H1 (cell line): Measurements from ENCODE around the gene ITGA11. TPM values are rescaled to one million over a fixed set of nuclear protein-coding genes. Genes with fewer than 3 reads are reported as not detected.

Experiments used
- CTCF ChIA-PET: fragments of 300-600 bp; sonication (Branson Sonifier 250); formaldehyde crosslinking; loops from one replicate; lab custom pipeline; 2021; ENCODE audit not compliant: partially characterized antibody; lab: Charles Lee
- POLR2A ChIA-PET: fragments of 300-600 bp; sonication (Branson Sonifier 250); formaldehyde crosslinking; loops from one replicate; lab custom pipeline; 2021; ENCODE audit warnings: inconsistent platforms; ENCODE audit not compliant: partially characterized antibody; lab: Charles Lee
- DNase-seq, 2 experiments: peaks; one replicate each; pipeline versions ENCODE4 v3.0.0 to v3.0.0-alpha.2; 2010 to 2022; ENCODE audit warnings: low spot score in 2 of 2, low read depth in 1 of 2, mixed read lengths in 1 of 2
- FAIRE-seq: peaks from 2 replicates; lab custom pipeline; 2011; peaks lifted over from hg19 to GRCh38; lab: Jason Lieb, UNC
- H2AFZ ChIP-seq: 2 replicates; pipeline ENCODE4 v1.8.1; 2012; ENCODE audit warnings: low read length, inconsistent platforms
- H2AK5ac ChIP-seq: 2 replicates; pipeline ENCODE4 v1.6.1; 2013; ENCODE audit warnings: low read depth, low read length
- H2BK120ac ChIP-seq: replicated peaks from 2 replicates; pipeline ENCODE3; 2013; ENCODE audit warnings: low read depth, low read length, inconsistent platforms
- H2BK12ac ChIP-seq: 2 replicates; pipeline ENCODE4 v1.6.1; 2013; ENCODE audit warnings: low read depth, low read length
- H2BK15ac ChIP-seq: 2 replicates; pipeline ENCODE4 v1.6.1; 2013; ENCODE audit warnings: low read length
- H2BK20ac ChIP-seq: 2 replicates; pipeline ENCODE4 v1.6.1; 2013; ENCODE audit warnings: low read length
- H2BK5ac ChIP-seq: 2 replicates; pipeline ENCODE4 v1.6.1; 2013; ENCODE audit warnings: low read depth, low read length
- H3K14ac ChIP-seq: 2 replicates; pipeline ENCODE4 v1.6.1; 2013; ENCODE audit warnings: inconsistent platforms; ENCODE audit not compliant: insufficient read length
- H3K18ac ChIP-seq: 2 replicates; pipeline ENCODE4 v1.6.1; 2013; ENCODE audit warnings: low read length; ENCODE audit errors: extremely low read depth
- H3K23ac ChIP-seq: 2 replicates; pipeline ENCODE4 v1.6.1; 2013; ENCODE audit warnings: inconsistent platforms; ENCODE audit not compliant: insufficient read length
- H3K23me2 ChIP-seq: 2 replicates; pipeline ENCODE4 v1.6.1; 2013; ENCODE audit warnings: low read depth, low read length
- H3K27ac ChIP-seq: 2 replicates; pipeline ENCODE4 v1.6.1; 2011; ENCODE audit warnings: low read depth, low read length, inconsistent platforms
- H3K27me3 ChIP-seq, 4 experiments: replicated peaks in 1 of 4; 1 replicate in 1 of 4; 2 replicates in 3 of 4; pipeline versions ENCODE4 v1.6.1 to v1.8.1; 2011 to 2013; ENCODE audit warnings: low read length in 3 of 4, mild to moderate bottlenecking in 3 of 4, inconsistent platforms in 2 of 4, mixed read lengths in 2 of 4, moderate library complexity in 1 of 4; ENCODE audit not compliant: control insufficient read depth in 3 of 4, insufficient read depth in 3 of 4; ENCODE audit errors: extremely low read depth in 1 of 4
- H3K36me3 ChIP-seq, 4 experiments: 2 replicates each; pipeline versions ENCODE4 v1.6.1 to v1.8.1; 2011 to 2013; ENCODE audit warnings: mild to moderate bottlenecking in 4 of 4, low read length in 3 of 4, moderate library complexity in 2 of 4, control low read depth in 1 of 4, inconsistent platforms in 1 of 4; ENCODE audit not compliant: insufficient read depth in 4 of 4, control insufficient read depth in 2 of 4
- H3K4ac ChIP-seq: replicated peaks from 2 replicates; pipeline ENCODE3; 2013; ENCODE audit warnings: low read length, low read depth, mixed read lengths, inconsistent platforms; ENCODE audit not compliant: insufficient read length
- H3K4me1 ChIP-seq, 4 experiments: replicated peaks in 1 of 4; 1 replicate in 1 of 4; 2 replicates in 3 of 4; pipeline versions ENCODE4 v1.6.1 to v1.8.1; 2011 to 2013; ENCODE audit warnings: low read length in 3 of 4, inconsistent platforms in 2 of 4, mixed read lengths in 1 of 4; ENCODE audit not compliant: insufficient read depth in 4 of 4, control insufficient read depth in 3 of 4
- H3K4me2 ChIP-seq, 2 experiments: 2 replicates each; pipeline versions ENCODE4 v1.6.1 to v1.8.1; 2011 to 2013; ENCODE audit warnings: low read depth in 2 of 2, low read length in 2 of 2, control low read depth in 1 of 2, inconsistent platforms in 1 of 2, mild to moderate bottlenecking in 1 of 2; ENCODE audit not compliant: insufficient read depth in 1 of 2
- H3K4me3 ChIP-seq, 4 experiments: fragments of 200-600, 300-600 bp in 1 of 4; sonication (generic), shearing (Covaris generic), sonication (Bioruptor Twin) in 1 of 4; 2 replicates each; pipeline versions ENCODE4 v1.5.1 to v1.8.1; 2011 to 2016; ENCODE audit warnings: low read length in 4 of 4, low read depth in 3 of 4, control low read depth in 2 of 4, inconsistent platforms in 2 of 4, mild to moderate bottlenecking in 2 of 4, mixed read lengths in 1 of 4, moderate library complexity in 1 of 4; ENCODE audit not compliant: insufficient read depth in 2 of 4; ENCODE audit errors: extremely low read depth in 1 of 4
- H3K56ac ChIP-seq: replicated peaks from 2 replicates; pipeline ENCODE3; 2013; ENCODE audit warnings: low read depth, mild to moderate bottlenecking, mixed read lengths, low read length, inconsistent platforms; ENCODE audit not compliant: insufficient read length
- H3K79me1 ChIP-seq: 2 replicates; pipeline ENCODE4 v1.6.1; 2013; ENCODE audit warnings: low read depth, low read length, control low read depth
- H3K79me2 ChIP-seq, 2 experiments: 2 replicates each; pipeline versions ENCODE4 v1.6.1 to v1.8.1; 2012 to 2013; ENCODE audit warnings: low read length in 2 of 2, mild to moderate bottlenecking in 2 of 2, inconsistent platforms in 1 of 2; ENCODE audit not compliant: insufficient read depth in 2 of 2, control insufficient read depth in 1 of 2
- H3K9ac ChIP-seq, 4 experiments: replicated peaks in 1 of 4; 1 replicate in 1 of 4; 2 replicates in 3 of 4; pipeline versions ENCODE4 v1.6.1 to v1.8.1; 2011 to 2013; ENCODE audit warnings: low read depth in 3 of 4, low read length in 3 of 4, control low read depth in 2 of 4, mild to moderate bottlenecking in 2 of 4, moderate library complexity in 2 of 4, inconsistent platforms in 1 of 4; ENCODE audit errors: extremely low read depth in 1 of 4
- H3K9me3 ChIP-seq, 2 experiments: 2 replicates each; pipeline versions ENCODE4 v1.6.1 to v1.8.1; 2012 to 2013; ENCODE audit warnings: mild to moderate bottlenecking in 2 of 2, moderate library complexity in 2 of 2, control low read depth in 1 of 2, inconsistent platforms in 1 of 2, low read depth in 1 of 2, low read length in 1 of 2, mixed read lengths in 1 of 2; ENCODE audit not compliant: insufficient read depth in 2 of 2
- H4K20me1 ChIP-seq, 2 experiments: replicated peaks in 1 of 2; 2 replicates each; pipeline versions ENCODE3 to v1.8.1; 2011 to 2013; ENCODE audit warnings: inconsistent platforms in 2 of 2, low read length in 2 of 2, mild to moderate bottlenecking in 1 of 2; ENCODE audit not compliant: insufficient read depth in 2 of 2, control insufficient read depth in 1 of 2
- H4K5ac ChIP-seq: 2 replicates; pipeline ENCODE4 v1.6.1; 2013; ENCODE audit warnings: low read length, low read depth, mixed read lengths, inconsistent platforms; ENCODE audit not compliant: insufficient read length
- H4K8ac ChIP-seq: 2 replicates; pipeline ENCODE4 v1.8.0; 2013; ENCODE audit warnings: mild to moderate bottlenecking, moderate library complexity, low read length, inconsistent platforms; ENCODE audit not compliant: insufficient read depth; ENCODE audit errors: extremely low read depth
- H4K91ac ChIP-seq: replicated peaks from 2 replicates; pipeline ENCODE3; 2013; ENCODE audit warnings: low read length, mixed read lengths, inconsistent platforms; ENCODE audit not compliant: insufficient read length
- ASH2L ChIP-seq: fragments of 200-600, 300-600 bp; sonication (generic); IDR thresholded peaks from one replicate; pipeline ENCODE4 v1.7.1; 2017; ENCODE audit warnings: low read length
- CBX5 ChIP-seq: fragments of 300-800, 300-1000 bp; sonication (generic); IDR thresholded peaks from 2 replicates; pipeline ENCODE4 v1.7.1; 2016; ENCODE audit warnings: antibody characterized with exemption, low read length, low read depth
- CHD1 ChIP-seq: IDR thresholded peaks from 2 replicates; pipeline ENCODE4 v1.6.1; 2012; ENCODE audit warnings: low read depth, low read length, improper control_type of control experiment
- CHD2 ChIP-seq: IDR thresholded peaks from 2 replicates; pipeline ENCODE4 v1.6.1; 2012; ENCODE audit warnings: low read length, improper control_type of control experiment
- EP300 ChIP-seq, 2 experiments: IDR thresholded peaks; 1 replicate in 1 of 2; 2 replicates in 1 of 2; pipeline ENCODE4 v1.6.1; 2011 to 2012; ENCODE audit warnings: low read depth in 2 of 2, low read length in 2 of 2, mild to moderate bottlenecking in 2 of 2, borderline replicate concordance in 1 of 2, inconsistent platforms in 1 of 2, moderate library complexity in 1 of 2
- FOSL1 ChIP-seq: IDR thresholded peaks from 2 replicates; pipeline ENCODE4 v1.6.1; 2011; ENCODE audit warnings: mild to moderate bottlenecking, low read depth, low read length, moderate library complexity; ENCODE audit not compliant: insufficient read depth
- GTF2F1 ChIP-seq: IDR thresholded peaks from 2 replicates; pipeline ENCODE4 v1.6.1; 2012; ENCODE audit warnings: low read depth, low read length, improper control_type of control experiment, borderline replicate concordance
- KDM1A ChIP-seq: fragments of 200-600, 300-600 bp; sonication (generic); IDR thresholded peaks from 2 replicates; pipeline ENCODE4 v1.7.1; 2016; ENCODE audit warnings: mild to moderate bottlenecking, low read length, borderline replicate concordance
- KDM5A ChIP-seq: fragments of 200-600 bp; IDR thresholded peaks from 2 replicates; pipeline ENCODE4 v1.7.1; 2012; ENCODE audit warnings: mild to moderate bottlenecking, low read length, inconsistent platforms, mixed read lengths
- PHF8 ChIP-seq: fragments of 200-600 bp; sonication (generic); conservative IDR thresholded peaks from 2 replicates; pipeline ENCODE4 v1.7.1; 2012; ENCODE audit warnings: low read depth, mild to moderate bottlenecking, inconsistent platforms, low read length, moderate library complexity
- POLR2AphosphoS5 ChIP-seq: IDR thresholded peaks from 2 replicates; pipeline ENCODE4 v1.6.1; 2011; ENCODE audit warnings: low read depth, low read length
- RNF2 ChIP-seq: fragments of 200-900, 300-1000 bp; sonication (generic); IDR thresholded peaks from 2 replicates; pipeline ENCODE4 v1.7.1; 2016; ENCODE audit warnings: borderline replicate concordance, low read depth, mild to moderate bottlenecking, antibody characterized with exemption, low read length; ENCODE audit not compliant: poor library complexity, severe bottlenecking; ENCODE audit errors: missing control alignments
- RXRA ChIP-seq: IDR thresholded peaks from 2 replicates; pipeline ENCODE4 v1.6.1; 2011; ENCODE audit warnings: low read depth, mild to moderate bottlenecking, low read length, moderate library complexity; ENCODE audit not compliant: insufficient read depth
- TEAD4 ChIP-seq: IDR thresholded peaks from 2 replicates; pipeline ENCODE4 v1.6.1; 2012; ENCODE audit warnings: low read depth, low read length, inconsistent platforms, mixed read lengths
- ZNF274 ChIP-seq: IDR thresholded peaks from 2 replicates; pipeline ENCODE4 v1.7.0; 2012; ENCODE audit warnings: low read length, borderline replicate concordance; ENCODE audit errors: extremely low read depth
- WGBS, 2 experiments: shearing (Covaris generic) in 1 of 2; methylation state at CpG; one replicate each; pipeline versions ENCODE4 v1.1.6 to v1.1.7; 2013 to 2015; ENCODE audit warnings: low lambda C conversion rate in 2 of 2, mixed read lengths in 2 of 2, inconsistent platforms in 1 of 2, low coverage in 1 of 2, missing lambda C conversion rate in 1 of 2; ENCODE audit not compliant: insufficient replicate concordance in 2 of 2, insufficient coverage in 1 of 2, insufficient read length in 1 of 2; ENCODE audit errors: extremely low coverage in 1 of 2, missing lambda C conversion rate in 1 of 2; 5-methylcytosine and 5-hydroxymethylcytosine counted together
- polyA plus RNA-seq, 7 experiments: library from polyadenylated mRNA; depleted of rRNA in 3 of 7; stranded (reverse) in 5 of 7; unstranded in 2 of 7; fragments of >200 nt in 5 of 7; fragments of 200-250 nt in 2 of 7; gene quantifications; 1 replicate in 5 of 7; 2 replicates in 1 of 7; 4 replicates in 1 of 7; pipeline versions ENCODE4 v1.2.1 to v1.2.3, GENCODE V29; 2011 to 2013; ENCODE audit warnings: missing spikeins in 2 of 7, mixed read lengths in 2 of 7
- total RNA-seq: library from RNA; stranded (reverse); fragmentation: NEBNext Ultra II Directional; extraction: Animal tissue kit (Norgen Biotek cat#: 25700); gene quantifications from 2 replicates; pipeline ENCODE4 v1.2.1, GENCODE V29; 2021

The ITGA11 gene
- total and polyA plus RNA-seq, 2 of the 8 experiments (the other 6 are each of a cell fraction or from before 2014, with no cell fraction given) = 0.05 to 0.06 TPM

DNA sequence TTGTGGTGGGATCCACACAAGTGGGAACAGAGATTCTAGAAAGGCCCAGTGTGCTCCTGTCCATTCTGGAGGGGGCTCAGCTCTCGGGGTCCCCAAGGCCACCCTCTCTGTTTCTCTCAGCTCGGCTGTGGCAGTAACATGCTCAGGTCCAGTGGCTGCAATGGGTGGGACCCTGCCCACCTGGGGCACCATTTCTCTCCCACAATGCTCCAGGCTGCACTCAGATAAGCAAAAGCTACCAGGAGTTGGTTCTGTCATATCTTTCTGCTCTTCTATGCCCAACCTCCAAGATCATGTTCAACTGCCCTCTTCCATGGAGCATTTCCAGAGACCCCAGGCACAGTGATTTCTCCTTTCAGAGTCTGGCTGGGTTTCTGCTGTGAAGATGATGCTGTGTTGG, 40.8 kb downstream of the ITGA11 start:
- H4K8ac ChIP-seq = no peak overlapping the region
- H2AFZ ChIP-seq = no peak overlapping the region
- no peak overlapping the region for H2BK15ac ChIP-seq
- H3K79me2 ChIP-seq = no peaks in the 10 kb centered on the region
- H3K23me2 ChIP-seq = no peaks in the 10 kb centered on the region
- no peak overlapping the region for H3K14ac ChIP-seq
- no peak overlapping the region for H3K18ac ChIP-seq
- H4K20me1 ChIP-seq = no peaks in the 10 kb centered on the region
- FAIRE-seq (no peak), DNase-seq (peak in 1 of 2 experiments; percentile 11)
- no peak overlapping the region for H2BK5ac ChIP-seq
- no peak overlapping the region for H4K5ac ChIP-seq
- H3K23ac ChIP-seq = no peak overlapping the region
- no peak overlapping the region for H3K4me2 ChIP-seq
- H2AK5ac ChIP-seq = no peak overlapping the region
- H2BK20ac ChIP-seq = no peak overlapping the region
- H2BK120ac ChIP-seq = no peak overlapping the region
- no peaks in the 10 kb centered on the region for H3K4me1 ChIP-seq
- ChIA-PET CTCF (interaction anchor here (1.2 to 2.3 kb wide), 5 partner anchors 12 to 147 kb away, joined by 3 to 6 read pairs (median 3); no protein-coding TSS in a partner anchor), POLR2A (no interaction called here)
- no peak overlapping the region for H3K56ac ChIP-seq
- no peaks in the 10 kb centered on the region for H3K9me3 ChIP-seq
- TF ChIP-seq KDM1A (no peak), POLR2AphosphoS5 (no peak), ZNF274 (no peak), CHD2 (no peak), RNF2 (no peak), RXRA (no peak), ASH2L (no peak), TEAD4 (no peak), GTF2F1 (no peak), CBX5 (no peak), FOSL1 (no peak), CHD1 (no peak), KDM5A (no peak), PHF8 (no peak), EP300 (IDR thresholded peaks at IDR 0.05; ENCODE audit: borderline replicate concordance in 1 of 2, low read depth in 2 of 2, low read length in 2 of 2) (no peak)
- no peaks in the 10 kb centered on the region for H3K27me3 ChIP-seq
- H4K91ac ChIP-seq = no peak overlapping the region
- 90% methylated on average over 2 of the region's 2 CpGs; no CpG with 5 or more reads in 1 of the 2 experiments for WGBS, 2 experiments
- no peak overlapping the region for H3K27ac ChIP-seq
- H3K9ac ChIP-seq = no peak overlapping the region
- no peak overlapping the region for H3K4ac ChIP-seq
- H3K79me1 ChIP-seq = no peaks in the 10 kb centered on the region
- H3K36me3 ChIP-seq = no peaks in the 10 kb centered on the region
- H2BK12ac ChIP-seq = no peak overlapping the region
- H3K4me3 ChIP-seq = no peak overlapping the region
